Tibial nerve (tissue), 4 donors: ENCODE data around the gene APOL1. TPM values are rescaled to one million over a fixed set of nuclear protein-coding genes. Genes with fewer than 3 reads are reported as not detected.

Experiments used
- DNase-seq, 2 donors: peaks; one replicate each; pipeline ENCODE4 v3.0.0-alpha.2; 2019; ENCODE audit warnings: low spot score in 2 of 2
- H3K27ac ChIP-seq, 4 donors: fragments of 200-600 bp; sonication (generic) in 3 of 4; one replicate each; pipeline ENCODE4 v1.5.1; 2017 to 2019; ENCODE audit warnings: mild to moderate bottlenecking in 1 of 4
- H3K27me3 ChIP-seq, 2 donors: fragments of 200-600 bp; sonication (generic) in 1 of 2; one replicate each; pipeline versions ENCODE4 v1.5.1 to v1.6.0; 2017 to 2019
- H3K36me3 ChIP-seq, 3 donors: fragments of 200-600 bp; sonication (generic); one replicate each; pipeline ENCODE4 v1.5.1; 2018 to 2019
- H3K4me1 ChIP-seq, 4 donors: fragments of 200-600 bp; sonication (generic) in 3 of 4; one replicate each; pipeline ENCODE4 v1.5.1; 2017 to 2019
- H3K4me3 ChIP-seq, 4 donors: fragments of 200-600 bp; sonication (generic) in 3 of 4; one replicate each; pipeline ENCODE4 v1.5.1; 2017 to 2019; ENCODE audit warnings: mild to moderate bottlenecking in 1 of 4, moderate library complexity in 1 of 4
- H3K9me3 ChIP-seq, 4 donors: fragments of 200-600 bp; sonication (generic) in 3 of 4; one replicate each; pipeline ENCODE4 v1.5.1; 2017 to 2019
- EP300 ChIP-seq, 2 donors: sonication (generic); formaldehyde crosslinking; IDR thresholded peaks; one replicate each; pipeline ENCODE4 v1.6.1; 2017; ENCODE audit warnings: antibody characterized with exemption in 2 of 2, mild to moderate bottlenecking in 1 of 2
- POLR2A ChIP-seq, 2 donors: fragments of 450-650 bp; IDR thresholded peaks; one replicate each; pipeline ENCODE4 v1.6.1; 2017; ENCODE audit warnings: antibody characterized with exemption in 2 of 2, mild to moderate bottlenecking in 2 of 2, moderate library complexity in 2 of 2
- WGBS, 2 donors: methylation state at CpG; one replicate each; pipeline ENCODE4 v1.1.5; 2018; 5-methylcytosine and 5-hydroxymethylcytosine counted together
- total RNA-seq, 4 donors: library from RNA; depleted of rRNA; stranded (reverse); fragments of >200 nt; gene quantifications; one replicate each; pipeline ENCODE4 v1.1.0, GENCODE V29; 2016
- TF ChIP-seq, protein P1 (sequence below), 5 experiments: fragments of 200-600 bp in 3 of 5; fragments of 450-650 bp in 2 of 5; sonication (generic) in 3 of 5; IDR thresholded peaks; one replicate each; pipeline ENCODE4 v1.5.1; 2016 to 2019; ENCODE audit warnings: antibody characterized with exemption in 5 of 5, mild to moderate bottlenecking in 3 of 5, moderate library complexity in 2 of 5

Gene APOL1
- total RNA-seq, 4 donors from 2014 or later = 8.3 to 16.8 (median 10.1) TPM

DNA sequence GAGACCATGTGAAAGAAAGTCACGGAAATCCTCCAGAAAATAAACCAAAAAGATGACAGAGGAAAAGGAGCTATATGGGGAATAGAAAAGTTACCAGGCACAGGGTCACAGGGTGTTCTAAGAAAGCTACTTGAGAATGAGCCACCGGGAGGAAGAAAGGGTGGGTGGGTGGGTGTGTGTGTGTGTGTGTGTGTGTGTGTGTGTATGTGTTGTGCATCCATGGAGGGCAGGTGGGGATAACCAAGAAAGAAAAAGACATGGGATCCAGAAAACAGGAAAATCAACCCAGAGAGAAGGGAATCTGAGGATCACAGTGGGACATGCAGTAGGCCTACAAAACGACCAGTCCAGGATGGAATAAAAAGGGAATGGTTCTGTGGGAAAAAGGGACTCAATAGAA is 17.3 kb upstream of the APOL1 start:
- no peak for DNase-seq
- H3K27me3 ChIP-seq = no peaks in the 10 kb centered on the region
- H3K4me3 ChIP-seq = no peak overlapping the region
- peaks cover 0 to 44% (median 16%) of the 10 kb centered on the region in 3 donors for H3K36me3 ChIP-seq
- H3K9me3 ChIP-seq = no peaks in the 10 kb centered on the region
- H3K27ac ChIP-seq = no peak overlapping the region
- WGBS, 2 donors = 72 to 75% methylated on average over 3 of the region's 3 CpGs
- H3K4me1 ChIP-seq = peaks cover 0 to 57% (median 33%) of the 10 kb centered on the region in 4 donors
- no peak for TF ChIP-seq EP300 (IDR thresholded peaks at IDR 0.05)
- TF ChIP-seq, protein P1, sequence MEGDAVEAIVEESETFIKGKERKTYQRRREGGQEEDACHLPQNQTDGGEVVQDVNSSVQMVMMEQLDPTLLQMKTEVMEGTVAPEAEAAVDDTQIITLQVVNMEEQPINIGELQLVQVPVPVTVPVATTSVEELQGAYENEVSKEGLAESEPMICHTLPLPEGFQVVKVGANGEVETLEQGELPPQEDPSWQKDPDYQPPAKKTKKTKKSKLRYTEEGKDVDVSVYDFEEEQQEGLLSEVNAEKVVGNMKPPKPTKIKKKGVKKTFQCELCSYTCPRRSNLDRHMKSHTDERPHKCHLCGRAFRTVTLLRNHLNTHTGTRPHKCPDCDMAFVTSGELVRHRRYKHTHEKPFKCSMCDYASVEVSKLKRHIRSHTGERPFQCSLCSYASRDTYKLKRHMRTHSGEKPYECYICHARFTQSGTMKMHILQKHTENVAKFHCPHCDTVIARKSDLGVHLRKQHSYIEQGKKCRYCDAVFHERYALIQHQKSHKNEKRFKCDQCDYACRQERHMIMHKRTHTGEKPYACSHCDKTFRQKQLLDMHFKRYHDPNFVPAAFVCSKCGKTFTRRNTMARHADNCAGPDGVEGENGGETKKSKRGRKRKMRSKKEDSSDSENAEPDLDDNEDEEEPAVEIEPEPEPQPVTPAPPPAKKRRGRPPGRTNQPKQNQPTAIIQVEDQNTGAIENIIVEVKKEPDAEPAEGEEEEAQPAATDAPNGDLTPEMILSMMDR (IDR thresholded peaks at IDR 0.05) = no peak
- no peak for TF ChIP-seq POLR2A (IDR thresholded peaks at IDR 0.05)

DNA sequence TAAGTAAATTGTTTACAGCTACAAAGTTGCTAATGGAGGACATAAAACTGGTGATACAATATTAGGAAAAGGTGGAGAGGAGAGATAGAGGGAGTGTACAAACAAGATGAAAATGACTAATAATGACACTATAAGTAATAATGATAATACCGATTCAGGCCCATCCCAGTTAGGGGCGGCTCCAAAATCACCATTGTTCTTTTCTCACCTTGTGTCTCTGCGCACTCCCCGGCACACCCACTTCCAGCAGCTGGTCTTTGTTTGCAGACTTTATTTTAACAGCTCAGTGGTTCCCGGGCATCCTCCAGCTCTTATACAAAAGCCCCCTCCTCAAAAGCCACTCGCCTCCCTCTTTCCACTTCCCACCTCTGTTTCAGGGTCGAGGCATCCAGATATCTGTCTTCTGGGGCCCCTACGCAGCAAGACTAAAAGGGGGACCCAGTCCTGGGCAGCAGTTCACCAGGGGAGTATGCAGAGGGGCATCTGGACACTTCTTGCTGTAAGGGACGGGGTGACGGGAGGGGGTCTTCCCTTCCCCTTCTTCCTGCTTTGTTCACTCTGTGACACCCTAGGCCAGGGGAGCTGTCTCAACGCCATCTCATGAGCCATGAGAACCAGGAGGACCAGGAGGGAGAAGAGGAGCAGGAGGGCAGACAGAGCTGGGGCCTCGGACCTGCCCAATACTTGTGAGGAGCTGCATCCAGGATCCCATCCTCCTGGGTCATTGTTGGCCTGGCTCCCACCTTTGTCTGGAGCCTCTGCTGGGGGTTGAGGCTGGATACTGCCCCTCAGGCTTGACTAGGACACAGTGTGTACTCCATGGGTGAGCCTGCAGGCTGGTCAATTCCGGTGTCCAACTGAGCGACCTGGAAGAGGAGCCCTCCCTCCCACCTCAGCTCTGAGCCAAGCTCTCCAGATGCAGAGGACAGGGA is 16.3 kb upstream of the APOL1 start:
- H3K27me3 ChIP-seq = no peaks in the 10 kb centered on the region
- peaks cover 0 to 57% (median 33%) of the 10 kb centered on the region in 4 donors for H3K4me1 ChIP-seq
- peaks cover 0 to 33% (median 9%) of the 10 kb centered on the region in 3 donors for H3K36me3 ChIP-seq
- no peak for DNase-seq
- peak overlapping the region in 2 of 4 donors; percentile 65 to 67 for H3K4me3 ChIP-seq
- no peak for TF ChIP-seq POLR2A (IDR thresholded peaks at IDR 0.05)
- TF ChIP-seq EP300 (IDR thresholded peaks at IDR 0.05) = no peak
- TF ChIP-seq, protein P1 (IDR thresholded peaks at IDR 0.05) = no peak
- WGBS, 2 donors = 78 to 83% methylated on average over 12 to 14 of the region's 14 CpGs
- H3K9me3 ChIP-seq = no peaks in the 10 kb centered on the region
- H3K27ac ChIP-seq = peak overlapping the region; percentile 77 to 98 (median 95)

DNA sequence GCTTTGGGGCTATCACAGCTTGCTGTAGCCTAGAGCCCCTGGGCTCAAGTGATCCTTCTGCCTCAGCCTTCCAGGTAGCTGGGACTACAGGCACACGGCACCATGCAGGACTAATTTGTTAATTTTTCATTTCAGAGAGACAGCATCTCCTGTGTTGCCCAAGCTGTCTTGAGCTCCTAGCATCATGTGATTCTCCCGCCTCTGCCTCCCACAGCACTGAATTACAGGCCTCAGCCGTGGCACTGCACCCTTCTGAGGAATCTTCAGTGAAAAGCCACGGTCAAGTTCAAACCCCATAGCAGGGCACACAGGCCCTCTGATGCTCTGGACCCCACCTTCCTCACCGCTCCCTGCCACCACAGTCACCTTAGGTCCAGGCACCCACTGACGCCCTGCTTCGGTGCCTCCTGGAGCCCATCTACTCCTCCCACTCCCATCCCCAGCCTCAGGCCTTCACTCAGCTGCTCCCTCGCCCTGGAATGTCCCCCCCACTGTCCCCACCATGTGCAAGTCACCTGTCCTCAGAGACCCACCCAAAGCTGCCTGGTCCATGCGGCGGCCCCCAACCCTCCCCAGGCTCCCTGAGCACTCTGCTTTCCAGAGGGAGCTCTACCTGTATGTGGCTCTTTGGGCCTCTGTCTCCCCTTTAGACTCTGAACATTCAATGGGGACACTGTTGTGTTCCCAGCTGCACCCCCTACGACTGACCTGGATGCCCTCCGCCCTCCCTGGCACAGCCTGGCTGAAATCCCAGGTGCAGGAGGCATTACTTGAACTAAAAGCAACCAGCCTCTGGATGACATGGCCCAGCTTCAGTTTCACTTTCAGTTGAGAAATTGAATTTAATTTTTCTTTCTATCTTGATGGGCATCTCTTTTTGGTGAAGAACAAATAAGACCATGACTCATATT is 15.2 kb upstream of the APOL1 start:
- Histone ChIP-seq H3K36me3 (peaks cover 0 to 22% (median 0%) of the 10 kb centered on the region in 3 donors), H3K27me3 (no peaks in the 10 kb centered on the region), H3K4me1 (peaks cover 0 to 57% (median 33%) of the 10 kb centered on the region in 4 donors), H3K27ac (peak overlapping the region; percentile 77 to 98 (median 95)), H3K9me3 (no peaks in the 10 kb centered on the region), H3K4me3 (peak overlapping the region; percentile 45 to 68 (median 66))
- no peak for DNase-seq
- 51 to 53% methylated on average over 12 of the region's 12 CpGs for WGBS, 2 donors
- TF ChIP-seq, protein P1 (IDR thresholded peaks at IDR 0.05) = no peak
- TF ChIP-seq EP300 (IDR thresholded peaks at IDR 0.05) (peak in 1 of 2 donors; percentile 23), POLR2A (IDR thresholded peaks at IDR 0.05) (no peak)

DNA sequence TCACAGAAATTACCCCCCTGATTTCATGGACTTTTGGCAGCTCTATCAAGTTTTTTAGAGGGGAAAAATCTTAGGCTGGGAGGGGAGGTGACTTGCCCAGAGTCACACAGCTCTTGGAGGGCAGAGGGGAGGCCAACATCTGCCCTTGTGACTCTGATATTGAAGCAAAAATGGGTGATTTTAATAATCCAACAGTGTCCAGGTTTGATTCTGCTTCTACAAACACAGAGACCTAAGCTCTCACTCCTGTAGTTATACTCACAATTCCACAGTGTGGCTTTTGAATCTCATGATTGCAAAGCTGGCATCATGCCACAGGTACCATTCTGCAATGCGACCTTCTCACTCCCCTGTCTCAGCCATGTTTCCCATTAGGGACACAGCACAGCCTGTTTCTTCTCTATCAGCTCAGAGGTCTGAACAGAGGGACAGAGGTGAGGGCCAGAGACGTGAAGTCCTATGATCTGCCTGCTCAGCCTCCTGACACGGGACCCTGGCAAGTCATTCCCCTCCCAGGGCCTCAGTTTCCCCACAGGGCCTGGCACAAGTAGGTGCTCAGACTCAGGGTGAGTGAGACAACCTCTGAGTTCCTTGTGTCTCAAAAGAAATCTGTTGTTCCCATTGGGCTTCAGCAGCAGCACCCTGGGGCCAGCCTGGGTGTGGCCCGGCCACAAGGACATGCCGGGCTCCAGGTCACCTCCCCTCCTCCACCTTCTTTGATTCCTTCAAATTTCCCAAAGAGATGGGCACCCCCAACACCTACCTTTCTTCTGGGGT is 14.4 kb upstream of the APOL1 start:
- 0 to 5% methylated on average over 5 of the region's 5 CpGs for WGBS, 2 donors
- peak overlapping the region; percentile 77 to 98 (median 95) for H3K27ac ChIP-seq
- peaks cover 0 to 59% (median 33%) of the 10 kb centered on the region in 4 donors for H3K4me1 ChIP-seq
- H3K27me3 ChIP-seq = no peaks in the 10 kb centered on the region
- peak overlapping the region; percentile 45 to 68 (median 66) for H3K4me3 ChIP-seq
- peaks cover 0 to 14% (median 0%) of the 10 kb centered on the region in 3 donors for H3K36me3 ChIP-seq
- TF ChIP-seq, protein P1 (IDR thresholded peaks at IDR 0.05) = no peak
- TF ChIP-seq POLR2A (IDR thresholded peaks at IDR 0.05) (no peak), EP300 (IDR thresholded peaks at IDR 0.05) (no peak)
- H3K9me3 ChIP-seq = no peaks in the 10 kb centered on the region
- peak in 1 of 2 donors; percentile 57 for DNase-seq
